ENCODE measurements around the gene CRYGS.
A peak's percentile ranks its signal among the peaks of the same experiment; 100 is the strongest.

CRYGS gene

GRCh38 chr3:186570941-186571643, 26.9 kb upstream of the CRYGS start:
- H3K4me3 ChIP-seq (ENCODE audit: low read depth, low read length) = peak overlapping the region; percentile 99
- no peak for TF ChIP-seq CTCF (IDR thresholded peaks at IDR 0.05; ENCODE audit: borderline replicate concordance, insufficient read depth, low read depth, low read length)

DNA sequence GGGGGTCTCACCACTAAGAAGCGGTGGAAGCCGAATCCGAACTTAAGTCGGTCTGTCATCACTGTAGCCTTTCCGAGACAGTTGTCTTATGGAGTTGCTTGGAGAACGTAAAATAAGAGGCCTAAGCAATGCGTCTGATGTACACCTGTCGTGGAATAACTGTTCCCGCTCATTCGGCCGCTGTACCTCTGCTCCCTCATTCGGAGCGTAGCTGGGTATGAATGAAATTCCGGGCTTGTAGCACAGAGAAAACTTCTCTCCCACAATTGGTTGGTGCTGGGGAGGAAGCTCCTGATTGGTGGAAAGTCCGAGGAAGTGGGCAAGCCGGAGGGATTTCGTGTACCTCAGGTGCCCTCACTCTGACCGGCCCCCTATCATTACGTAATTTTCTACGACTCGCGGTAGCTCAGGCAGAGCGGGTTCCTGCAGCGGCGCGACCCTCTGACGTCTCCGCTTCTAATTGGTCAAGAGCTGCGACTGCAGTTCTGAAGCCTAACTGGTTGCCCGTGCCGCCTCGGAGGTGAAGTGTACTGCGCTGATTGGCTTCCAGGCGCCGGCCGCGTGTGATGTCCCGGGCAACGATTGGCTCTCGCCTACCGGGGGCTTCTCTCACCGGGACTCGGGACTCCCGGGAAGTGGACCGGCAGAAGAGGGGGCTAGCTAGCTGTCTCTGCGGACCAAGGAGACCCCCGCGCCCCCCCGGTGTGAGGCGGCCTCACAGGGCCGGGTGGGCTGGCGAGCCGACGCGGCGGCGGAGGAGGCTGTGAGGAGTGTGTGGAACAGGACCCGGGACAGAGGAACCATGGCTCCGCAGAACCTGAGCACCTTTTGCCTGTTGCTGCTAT, 26.1 kb upstream of the CRYGS start, which contains the start of gene DNAJB11:
Gene DNAJB11, plus strand, starts transcription at position 625 of the 845 bp plus-strand sequence. Its CDS starts 178 bp downstream, at position 803.
- TF ChIP-seq CTCF (IDR thresholded peaks at IDR 0.05; ENCODE audit: borderline replicate concordance, insufficient read depth, low read depth, low read length) = no peak
- peak within 1 kb of the TSS; percentile 99 for H3K4me3 ChIP-seq (ENCODE audit: low read depth, low read length)

DNA sequence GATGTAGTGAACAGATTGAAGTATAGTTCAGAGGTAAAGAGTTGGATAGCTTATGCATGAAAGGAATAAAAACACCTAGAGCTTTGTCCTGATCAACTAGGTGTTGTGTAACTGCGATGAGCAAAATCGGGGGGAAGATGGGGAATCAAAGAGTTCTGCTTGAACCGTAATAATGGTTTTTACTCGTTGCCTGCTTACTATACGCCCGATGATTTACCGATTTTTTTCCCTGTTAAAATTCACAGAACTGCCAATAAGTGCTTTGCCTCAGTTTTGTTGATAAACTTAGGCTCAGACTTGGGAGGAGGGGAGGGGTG, 25.6 kb upstream of the CRYGS start:
- TF ChIP-seq CTCF (IDR thresholded peaks at IDR 0.05; ENCODE audit: borderline replicate concordance, insufficient read depth, low read depth, low read length) = no peak
- peak overlapping the region; percentile 77 for H3K4me3 ChIP-seq (ENCODE audit: low read depth, low read length)

DNA sequence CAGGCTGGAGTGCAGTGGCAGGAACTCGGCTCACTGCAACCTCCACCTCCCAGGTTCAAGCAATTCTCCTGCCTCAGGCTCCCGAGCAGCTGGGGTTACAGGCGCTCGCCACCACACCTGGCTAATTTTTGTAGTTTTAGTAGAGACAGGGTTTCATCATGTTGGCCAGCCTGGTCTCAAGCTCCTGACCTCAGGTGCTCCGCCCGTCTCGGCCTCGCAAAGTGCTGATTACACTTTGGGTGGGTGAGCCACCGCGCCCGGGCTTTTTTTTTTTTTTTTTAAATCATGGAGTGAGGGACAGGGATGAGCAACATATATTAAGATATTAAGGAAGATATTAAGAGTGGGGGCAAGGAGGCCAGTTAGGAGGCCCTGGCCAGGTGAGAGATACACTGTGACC, 25.2 kb upstream of the CRYGS start:
- peak overlapping the region; percentile 77 for H3K4me3 ChIP-seq (ENCODE audit: low read depth, low read length)

DNA sequence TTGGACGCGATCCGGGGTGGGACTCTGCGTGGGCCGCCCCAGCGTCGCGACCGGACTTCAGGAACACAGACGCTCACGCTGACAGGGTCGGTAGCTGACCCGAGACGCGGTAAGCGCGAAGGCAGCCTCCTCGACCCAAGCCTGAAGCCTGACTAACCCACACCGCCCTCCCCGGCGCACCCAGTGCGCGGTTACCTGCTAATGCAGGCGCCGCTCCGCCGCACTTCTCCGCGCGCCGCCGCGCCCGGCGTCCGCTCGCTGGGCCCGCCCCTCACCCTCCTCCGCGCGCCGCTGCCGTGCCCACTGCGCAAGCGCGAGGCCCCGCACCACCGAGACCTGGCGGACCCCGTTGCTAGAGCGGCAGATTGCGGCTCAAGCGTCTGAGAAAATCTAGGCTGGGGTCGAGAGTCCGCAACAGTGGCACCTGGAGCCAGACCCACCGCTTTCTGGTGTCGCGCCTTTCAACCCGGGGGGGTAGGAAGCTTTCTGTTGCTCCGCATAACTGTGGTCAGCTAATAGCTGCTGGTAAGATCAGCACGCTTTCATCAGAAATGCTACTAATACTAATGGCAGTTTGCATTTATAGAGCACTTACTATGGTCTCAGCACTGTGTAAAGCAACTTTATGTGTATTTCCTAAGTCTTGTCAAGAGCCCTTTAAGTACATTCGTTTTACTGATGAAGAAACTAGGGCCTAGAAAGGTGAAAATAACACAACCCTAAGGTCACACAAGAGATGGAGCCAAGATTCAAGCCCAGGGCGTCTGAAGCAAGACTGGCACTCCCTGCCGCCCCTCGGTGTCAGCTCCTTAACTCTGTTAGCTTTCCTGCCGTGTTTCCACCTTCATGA, 23.1 kb upstream of the CRYGS start, which contains the start of gene TBCCD1:
Gene TBCCD1, minus strand, starts transcription at position 268 of the 850 bp plus-strand sequence. CDS start 3,010 bp downstream, outside the sequence.
- no peak for TF ChIP-seq CTCF (IDR thresholded peaks at IDR 0.05; ENCODE audit: borderline replicate concordance, insufficient read depth, low read depth, low read length)
- H3K4me3 ChIP-seq (ENCODE audit: low read depth, low read length) = peak within 1 kb of the TSS; percentile 100

- no peak for TF ChIP-seq CTCF (IDR thresholded peaks at IDR 0.05; ENCODE audit: borderline replicate concordance, insufficient read depth, low read depth, low read length)
- H3K4me3 ChIP-seq (ENCODE audit: low read depth, low read length) = peak overlapping the region; percentile 100
Measured at GRCh38 chr3:186566772-186567071, 22.5 kb upstream of the CRYGS start.

DNA sequence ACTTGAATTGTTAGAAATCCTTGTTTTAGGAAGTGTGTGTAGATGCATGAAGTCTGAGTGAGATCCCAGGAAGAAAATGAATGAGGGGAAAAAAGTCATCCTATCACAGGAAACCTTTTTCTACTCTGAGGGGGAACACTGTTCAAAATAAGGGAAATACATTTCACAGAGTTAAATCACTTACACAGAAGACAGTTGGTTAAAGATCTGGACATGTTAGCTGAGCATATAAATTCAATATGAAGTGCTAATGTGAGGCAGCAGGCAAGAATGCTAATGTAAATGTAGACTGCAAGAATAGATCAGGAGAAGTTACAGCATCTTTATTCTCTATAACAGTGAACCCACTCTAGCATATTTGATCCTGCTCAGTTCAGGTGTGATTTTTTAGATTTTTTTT, 20.4 kb upstream of the CRYGS start:
- TF ChIP-seq CTCF (IDR thresholded peaks at IDR 0.05; ENCODE audit: borderline replicate concordance, insufficient read depth, low read depth, low read length) = no peak
- no peak overlapping the region for H3K4me3 ChIP-seq (ENCODE audit: low read depth, low read length)
